Neuronal stem cell (in vitro differentiated cells): ENCODE data around the gene ZNF227.
"Not testable (repeated sequence)": the region's sequence is repeated elsewhere in the genome, so short reads cannot be mapped to it uniquely, and the experiment has no call there.

Source experiments
- DNase-seq: peaks from one replicate; pipeline ENCODE4 v3.0.0-alpha.2; 2013; ENCODE audit warnings: low spot score
- H2AFZ ChIP-seq: one replicate; pipeline ENCODE4 v1.6.1; 2013; ENCODE audit warnings: mild to moderate bottlenecking, low read length, inconsistent platforms
- H2AK5ac ChIP-seq: 2 replicates; pipeline ENCODE4 v1.6.1; 2013; ENCODE audit warnings: low read depth, mild to moderate bottlenecking, inconsistent platforms, low read length, moderate library complexity, mixed read lengths
- H2BK120ac ChIP-seq: 2 replicates; pipeline ENCODE4 v1.6.1; 2013; ENCODE audit warnings: low read depth, mild to moderate bottlenecking, inconsistent platforms, low read length, moderate library complexity, mixed read lengths
- H2BK12ac ChIP-seq: one replicate; pipeline ENCODE4 v1.6.1; 2013; ENCODE audit warnings: low read length, inconsistent platforms
- H2BK15ac ChIP-seq: 2 replicates; pipeline ENCODE4 v1.6.1; 2013; ENCODE audit warnings: mild to moderate bottlenecking, low read length, inconsistent platforms, mixed read lengths
- H2BK5ac ChIP-seq: one replicate; pipeline ENCODE4 v1.6.1; 2013; ENCODE audit warnings: inconsistent platforms, mild to moderate bottlenecking, low read length, moderate library complexity
- H3K14ac ChIP-seq: one replicate; pipeline ENCODE4 v1.6.1; 2013; ENCODE audit warnings: low read length, inconsistent platforms
- H3K18ac ChIP-seq: 2 replicates; pipeline ENCODE4 v1.6.1; 2013; ENCODE audit warnings: low read length, inconsistent platforms
- H3K23ac ChIP-seq: 2 replicates; pipeline ENCODE4 v1.6.1; 2013; ENCODE audit warnings: low read depth, mild to moderate bottlenecking, mixed read lengths, low read length, inconsistent platforms; ENCODE audit not compliant: poor library complexity
- H3K27ac ChIP-seq: replicated peaks from 3 replicates; pipeline ENCODE4 v1.5.1; 2013; ENCODE audit warnings: low read length, inconsistent platforms
- H3K27me3 ChIP-seq, 3 experiments: 2 replicates each; pipeline ENCODE4 v1.6.1; 2013; ENCODE audit warnings: low read length in 3 of 3, mild to moderate bottlenecking in 2 of 3, inconsistent platforms in 1 of 3, low read depth in 1 of 3, mixed read lengths in 1 of 3, moderate library complexity in 1 of 3; ENCODE audit not compliant: control insufficient read depth in 3 of 3, insufficient read depth in 3 of 3
- H3K36me3 ChIP-seq, 2 donors: replicated peaks in 1 of 2; 2 replicates each; pipeline ENCODE4 v1.6.1; 2013; ENCODE audit warnings: low read length in 2 of 2; ENCODE audit not compliant: control insufficient read depth in 2 of 2, insufficient read depth in 2 of 2
- H3K4ac ChIP-seq: 2 replicates; pipeline ENCODE4 v1.6.1; 2013; ENCODE audit warnings: inconsistent platforms, mild to moderate bottlenecking, low read length, moderate library complexity
- H3K4me1 ChIP-seq, 2 donors: 1 replicate in 1 of 2; 2 replicates in 1 of 2; pipeline ENCODE4 v1.6.1; 2013; ENCODE audit warnings: low read length in 2 of 2, low read depth in 1 of 2; ENCODE audit not compliant: control insufficient read depth in 2 of 2, insufficient read depth in 1 of 2
- H3K4me2 ChIP-seq: one replicate; pipeline ENCODE4 v1.6.1; 2013; ENCODE audit warnings: mild to moderate bottlenecking, low read length, inconsistent platforms; ENCODE audit not compliant: insufficient read depth, poor library complexity, severe bottlenecking
- H3K4me3 ChIP-seq, 2 donors: 2 replicates each; pipeline ENCODE4 v1.5.1; 2013; ENCODE audit warnings: low read length in 2 of 2, mild to moderate bottlenecking in 2 of 2, inconsistent platforms in 1 of 2, moderate library complexity in 1 of 2
- H3K79me1 ChIP-seq: one replicate; pipeline ENCODE4 v1.6.1; 2013; ENCODE audit warnings: low read depth, mild to moderate bottlenecking, inconsistent platforms, low read length, moderate library complexity
- H3K9ac ChIP-seq: one replicate; pipeline ENCODE4 v1.6.1; 2013; ENCODE audit warnings: mild to moderate bottlenecking, low read depth, low read length, inconsistent platforms; ENCODE audit not compliant: poor library complexity
- H3K9me3 ChIP-seq, 2 donors: replicated peaks in 1 of 2; 2 replicates each; pipeline versions ENCODE3 to v1.6.1; 2013; ENCODE audit warnings: low read length in 2 of 2, mild to moderate bottlenecking in 2 of 2, inconsistent platforms in 1 of 2, low read depth in 1 of 2, mixed read lengths in 1 of 2, moderate library complexity in 1 of 2; ENCODE audit not compliant: control insufficient read depth in 2 of 2, insufficient read depth in 1 of 2
- H4K8ac ChIP-seq: one replicate; pipeline ENCODE4 v1.6.1; 2013; ENCODE audit warnings: low read depth, mild to moderate bottlenecking, inconsistent platforms, low read length, moderate library complexity
- H4K91ac ChIP-seq: one replicate; pipeline ENCODE4 v1.6.1; 2013; ENCODE audit warnings: low read length, low read depth, mild to moderate bottlenecking, inconsistent platforms; ENCODE audit not compliant: poor library complexity
- WGBS, 2 donors: extraction: QIAGEN DNeasy Blood & Tissue Kit; methylation state at CpG; one replicate each; pipeline ENCODE4 v1.1.7; 2013; ENCODE audit warnings: missing lambda C conversion rate in 2 of 2, mixed read lengths in 1 of 2; ENCODE audit not compliant: insufficient read length in 2 of 2, insufficient replicate concordance in 1 of 2; ENCODE audit errors: extremely low coverage in 2 of 2; 5-methylcytosine and 5-hydroxymethylcytosine counted together

Gene ZNF227

GRCh38 chr19:44228318-44228717 lies 16.0 kb downstream of the ZNF227 start:
- Histone ChIP-seq H4K8ac (no peak overlapping the region), H2BK5ac (no peak overlapping the region), H3K4me2 (no peak overlapping the region), H3K4me1 (no peaks in the 10 kb centered on the region), H3K27ac (no peak overlapping the region), H3K9me3 (peaks cover 9 to 43% of the 10 kb centered on the region in 2 donors), H3K79me1 (peaks cover 2% of the 10 kb centered on the region), H4K91ac (no peak overlapping the region), H3K18ac (no peak overlapping the region), H3K4me3 (no peak overlapping the region), H3K27me3 (no peaks in the 10 kb centered on the region), H3K4ac (no peak overlapping the region), H2AK5ac (no peak overlapping the region), H2BK120ac (no peak overlapping the region), H3K14ac (no peak overlapping the region), H2AFZ (no peak overlapping the region), H3K36me3 (peaks cover 25 to 70% of the 10 kb centered on the region in 2 donors), H3K23ac (no peak overlapping the region), H3K9ac (no peak overlapping the region), H2BK12ac (no peak overlapping the region), H2BK15ac (no peak overlapping the region)
- DNase-seq = no peak
- no CpG with 5 or more reads among the region's 3 CpGs for WGBS, 2 donors

- Histone ChIP-seq H3K9me3 (peaks cover 25 to 60% of the 10 kb centered on the region in 2 donors), H3K36me3 (peaks cover 44 to 99% of the 10 kb centered on the region in 2 donors)
Observed at GRCh38 chr19:44232867-44233266, 20.5 kb downstream of the ZNF227 start.

DNA sequence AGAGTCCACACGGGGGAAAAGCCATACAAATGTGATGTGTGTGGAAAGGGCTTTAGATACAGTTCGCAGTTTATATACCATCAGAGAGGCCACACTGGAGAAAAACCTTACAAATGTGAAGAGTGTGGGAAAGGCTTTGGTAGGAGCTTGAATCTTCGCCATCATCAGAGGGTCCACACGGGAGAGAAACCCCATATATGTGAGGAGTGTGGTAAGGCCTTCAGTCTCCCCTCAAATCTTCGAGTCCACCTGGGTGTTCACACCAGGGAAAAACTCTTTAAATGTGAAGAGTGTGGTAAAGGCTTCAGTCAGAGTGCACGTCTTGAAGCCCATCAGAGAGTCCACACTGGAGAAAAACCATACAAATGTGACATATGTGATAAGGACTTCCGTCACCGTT lies 24.1 kb downstream of the ZNF227 start:
- no peak for DNase-seq
- peaks cover 31 to 82% of the 10 kb centered on the region in 2 donors for H3K36me3 ChIP-seq
- no peak overlapping the region for H3K9ac ChIP-seq

More at GRCh38 chr19:44232867-44233266, 20.5 kb downstream of the ZNF227 start:
- peaks cover 2% of the 10 kb centered on the region for H3K79me1 ChIP-seq
- no peak overlapping the region for H2AFZ ChIP-seq
- H2BK15ac ChIP-seq = no peak overlapping the region
- H3K4ac ChIP-seq = no peak overlapping the region
- no peaks in the 10 kb centered on the region for H3K4me1 ChIP-seq
- no peak overlapping the region for H4K91ac ChIP-seq
- no peak overlapping the region for H3K23ac ChIP-seq
- no peak overlapping the region for H4K8ac ChIP-seq
- no peak overlapping the region for H2AK5ac ChIP-seq
- H3K27ac ChIP-seq = no peak overlapping the region
- H3K27me3 ChIP-seq = no peaks in the 10 kb centered on the region
- no peak overlapping the region for H2BK12ac ChIP-seq
- H3K14ac ChIP-seq = no peak overlapping the region
- no peak overlapping the region for H3K4me3 ChIP-seq
- no peak overlapping the region for H3K4me2 ChIP-seq
- H2BK120ac ChIP-seq = no peak overlapping the region
- H3K9ac ChIP-seq = no peak overlapping the region
- H2BK5ac ChIP-seq = no peak overlapping the region
- WGBS, 2 donors = no CpG with 5 or more reads among the region's 3 CpGs
- DNase-seq = no peak
- H3K18ac ChIP-seq = no peak overlapping the region

GRCh38 chr19:44252332-44252731 lies 40.0 kb downstream of the ZNF227 start:
- not testable (repeated sequence) for H3K79me1 ChIP-seq, H4K8ac ChIP-seq, H3K27me3 ChIP-seq, H3K9ac ChIP-seq, H3K36me3 ChIP-seq, DNase-seq, H3K14ac ChIP-seq, H4K91ac ChIP-seq, H3K18ac ChIP-seq, H3K4me1 ChIP-seq, H2BK120ac ChIP-seq, H2BK5ac ChIP-seq, H2AK5ac ChIP-seq, H3K23ac ChIP-seq, H3K4ac ChIP-seq, H3K4me3 ChIP-seq, H2BK12ac ChIP-seq, H3K27ac ChIP-seq, H2AFZ ChIP-seq, H3K4me2 ChIP-seq, H2BK15ac ChIP-seq
- no CpG with 5 or more reads among the region's 2 CpGs for WGBS, 2 donors
- peaks cover 11 to 49% of the 10 kb centered on the region in 2 donors for H3K9me3 ChIP-seq

More for the DNA sequence above, 24.1 kb downstream of the ZNF227 start:
- H4K91ac ChIP-seq = no peak overlapping the region
- H3K4ac ChIP-seq = no peak overlapping the region
- H3K4me3 ChIP-seq = no peak overlapping the region
- H3K23ac ChIP-seq = no peak overlapping the region
- H2AK5ac ChIP-seq = no peak overlapping the region
- H2BK5ac ChIP-seq = no peak overlapping the region
- no peaks in the 10 kb centered on the region for H3K4me1 ChIP-seq
- H3K79me1 ChIP-seq = no peaks in the 10 kb centered on the region
- H3K14ac ChIP-seq = no peak overlapping the region
- no peak overlapping the region for H3K27ac ChIP-seq
- H2AFZ ChIP-seq = no peak overlapping the region
- no peak overlapping the region for H2BK120ac ChIP-seq
- no CpG with 5 or more reads among the region's 8 CpGs for WGBS, 2 donors
- H3K18ac ChIP-seq = no peak overlapping the region
- H2BK15ac ChIP-seq = no peak overlapping the region
- no peak overlapping the region for H2BK12ac ChIP-seq
- no peak overlapping the region for H3K4me2 ChIP-seq
- H3K9me3 ChIP-seq = peaks cover 20 to 38% of the 10 kb centered on the region in 2 donors
- H3K27me3 ChIP-seq = no peaks in the 10 kb centered on the region
- H4K8ac ChIP-seq = no peak overlapping the region
